SK-N-SH (cell line): Measurements from ENCODE around the gene SOX9.

Source experiments
- ELF1 ChIP-seq: IDR thresholded peaks from 2 replicates; pipeline ENCODE4 v1.4.0; 2012
- FOXJ3 ChIP-seq: sonication (generic); formaldehyde crosslinking; IDR thresholded peaks from 2 replicates; pipeline ENCODE4 v1.5.1; 2020; ENCODE audit warnings: mild to moderate bottlenecking, missing genetic modification reagents
- FOXM1 ChIP-seq: IDR thresholded peaks from 2 replicates; pipeline ENCODE4 v1.4.0; 2012; ENCODE audit warnings: low read depth, mild to moderate bottlenecking
- TF ChIP-seq, protein P1 (sequence below): fragments of 200-600 bp; sonication (generic); IDR thresholded peaks from 2 replicates; pipeline ENCODE4 v1.6.1; 2017; ENCODE audit warnings: antibody characterized with exemption, mild to moderate bottlenecking, moderate library complexity
- TF ChIP-seq, protein P2 (sequence below): IDR thresholded peaks from 2 replicates; pipeline ENCODE4 v1.6.1; 2012; ENCODE audit warnings: mild to moderate bottlenecking, low read depth, low read length, moderate library complexity

DNA sequence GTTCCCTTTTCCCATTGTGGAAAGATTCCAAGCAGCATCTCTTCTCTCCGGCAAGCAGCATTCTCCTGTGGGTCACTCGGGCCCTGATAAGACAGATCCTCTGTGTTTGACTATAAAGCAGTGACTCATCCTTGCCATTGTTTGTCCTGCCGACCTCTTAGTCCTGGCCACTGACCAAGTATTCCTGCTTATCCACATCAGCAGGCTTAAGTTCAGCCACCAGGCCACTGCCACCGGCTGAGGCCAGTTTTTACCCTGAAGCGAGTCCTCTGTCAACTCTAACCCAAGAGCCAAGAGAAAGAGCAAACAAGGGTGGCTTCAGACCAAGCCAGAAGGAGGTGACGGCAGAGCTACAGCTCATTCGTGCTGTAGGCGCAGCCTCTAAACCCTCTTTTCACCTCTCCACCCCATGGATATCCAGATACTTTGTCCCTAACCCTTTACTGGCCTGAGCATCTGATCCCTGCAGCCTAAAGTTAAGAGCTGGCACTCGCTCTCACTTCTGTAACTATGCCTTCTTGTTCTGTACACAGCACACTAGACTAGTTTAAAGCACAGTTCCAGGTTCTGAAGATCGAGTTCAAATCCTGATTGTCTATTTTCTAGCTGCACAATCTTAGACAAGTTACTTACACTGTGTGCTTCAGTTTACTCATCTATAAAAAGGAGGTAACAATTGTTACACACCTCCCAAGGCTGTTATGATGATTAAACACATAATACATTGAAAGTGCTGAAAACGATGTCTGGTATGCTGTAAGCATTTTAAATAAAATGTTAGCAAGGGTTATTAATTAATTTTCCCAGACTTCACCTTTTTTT lies 31.0 kb downstream of the SOX9 start:
- TF ChIP-seq, protein P1, sequence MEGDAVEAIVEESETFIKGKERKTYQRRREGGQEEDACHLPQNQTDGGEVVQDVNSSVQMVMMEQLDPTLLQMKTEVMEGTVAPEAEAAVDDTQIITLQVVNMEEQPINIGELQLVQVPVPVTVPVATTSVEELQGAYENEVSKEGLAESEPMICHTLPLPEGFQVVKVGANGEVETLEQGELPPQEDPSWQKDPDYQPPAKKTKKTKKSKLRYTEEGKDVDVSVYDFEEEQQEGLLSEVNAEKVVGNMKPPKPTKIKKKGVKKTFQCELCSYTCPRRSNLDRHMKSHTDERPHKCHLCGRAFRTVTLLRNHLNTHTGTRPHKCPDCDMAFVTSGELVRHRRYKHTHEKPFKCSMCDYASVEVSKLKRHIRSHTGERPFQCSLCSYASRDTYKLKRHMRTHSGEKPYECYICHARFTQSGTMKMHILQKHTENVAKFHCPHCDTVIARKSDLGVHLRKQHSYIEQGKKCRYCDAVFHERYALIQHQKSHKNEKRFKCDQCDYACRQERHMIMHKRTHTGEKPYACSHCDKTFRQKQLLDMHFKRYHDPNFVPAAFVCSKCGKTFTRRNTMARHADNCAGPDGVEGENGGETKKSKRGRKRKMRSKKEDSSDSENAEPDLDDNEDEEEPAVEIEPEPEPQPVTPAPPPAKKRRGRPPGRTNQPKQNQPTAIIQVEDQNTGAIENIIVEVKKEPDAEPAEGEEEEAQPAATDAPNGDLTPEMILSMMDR = no peak
- TF ChIP-seq ELF1 (no peak), FOXJ3 (CRISPR knock-in tag) (no peak), FOXM1 (no peak)
- TF ChIP-seq, protein P2, sequence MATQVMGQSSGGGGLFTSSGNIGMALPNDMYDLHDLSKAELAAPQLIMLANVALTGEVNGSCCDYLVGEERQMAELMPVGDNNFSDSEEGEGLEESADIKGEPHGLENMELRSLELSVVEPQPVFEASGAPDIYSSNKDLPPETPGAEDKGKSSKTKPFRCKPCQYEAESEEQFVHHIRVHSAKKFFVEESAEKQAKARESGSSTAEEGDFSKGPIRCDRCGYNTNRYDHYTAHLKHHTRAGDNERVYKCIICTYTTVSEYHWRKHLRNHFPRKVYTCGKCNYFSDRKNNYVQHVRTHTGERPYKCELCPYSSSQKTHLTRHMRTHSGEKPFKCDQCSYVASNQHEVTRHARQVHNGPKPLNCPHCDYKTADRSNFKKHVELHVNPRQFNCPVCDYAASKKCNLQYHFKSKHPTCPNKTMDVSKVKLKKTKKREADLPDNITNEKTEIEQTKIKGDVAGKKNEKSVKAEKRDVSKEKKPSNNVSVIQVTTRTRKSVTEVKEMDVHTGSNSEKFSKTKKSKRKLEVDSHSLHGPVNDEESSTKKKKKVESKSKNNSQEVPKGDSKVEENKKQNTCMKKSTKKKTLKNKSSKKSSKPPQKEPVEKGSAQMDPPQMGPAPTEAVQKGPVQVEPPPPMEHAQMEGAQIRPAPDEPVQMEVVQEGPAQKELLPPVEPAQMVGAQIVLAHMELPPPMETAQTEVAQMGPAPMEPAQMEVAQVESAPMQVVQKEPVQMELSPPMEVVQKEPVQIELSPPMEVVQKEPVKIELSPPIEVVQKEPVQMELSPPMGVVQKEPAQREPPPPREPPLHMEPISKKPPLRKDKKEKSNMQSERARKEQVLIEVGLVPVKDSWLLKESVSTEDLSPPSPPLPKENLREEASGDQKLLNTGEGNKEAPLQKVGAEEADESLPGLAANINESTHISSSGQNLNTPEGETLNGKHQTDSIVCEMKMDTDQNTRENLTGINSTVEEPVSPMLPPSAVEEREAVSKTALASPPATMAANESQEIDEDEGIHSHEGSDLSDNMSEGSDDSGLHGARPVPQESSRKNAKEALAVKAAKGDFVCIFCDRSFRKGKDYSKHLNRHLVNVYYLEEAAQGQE = 0 out of 2 replicates have a peak, but pooled peaks have one; percentile 11
